ENCODE results near the gene TSPYL1.
"Not testable (repeated sequence)": the region's sequence is repeated elsewhere in the genome, so short reads cannot be mapped to it uniquely, and the experiment has no call there.

TSPYL1 gene

GRCh38 chr6:116279232-116280160 is at the start of gene TSPYL1:
TSS of gene TSPYL1 (minus strand) at chr6:116279930. CDS start at chr6:116279830, 100 bp downstream.
- peak; percentile 100 for DNase-seq

GRCh38 chr6:116329156-116329555 is 49.4 kb upstream of the TSPYL1 start:
- DNase-seq, result no peak

- no peak for DNase-seq
Measured at GRCh38 chr6:116328528-116328903, 48.8 kb upstream of the TSPYL1 start.

GRCh38 chr6:116327803-116328527 is 48.2 kb upstream of the TSPYL1 start:
- no peak for DNase-seq

GRCh38 chr6:116326996-116327395 is 47.3 kb upstream of the TSPYL1 start:
- no peak for DNase-seq

- DNase-seq, result no peak
Measured at GRCh38 chr6:116326181-116326671, 46.5 kb upstream of the TSPYL1 start.

- DNase-seq, result not testable (repeated sequence)
Measured at GRCh38 chr6:116325634-116326132, 46.0 kb upstream of the TSPYL1 start.

GRCh38 chr6:116323863-116324262 is 44.1 kb upstream of the TSPYL1 start:
- DNase-seq, result no peak

- not testable (repeated sequence) for DNase-seq
Measured at GRCh38 chr6:116321933-116322332, 42.2 kb upstream of the TSPYL1 start.

GRCh38 chr6:116316772-116317467 is 37.2 kb upstream of the TSPYL1 start:
- DNase-seq, result no peak

GRCh38 chr6:116314878-116315277 is 35.1 kb upstream of the TSPYL1 start:
- no peak for DNase-seq

- no peak for DNase-seq
Measured at GRCh38 chr6:116314218-116314617, 34.5 kb upstream of the TSPYL1 start.

- no peak for DNase-seq
Measured at GRCh38 chr6:116313101-116313776, 33.5 kb upstream of the TSPYL1 start.

GRCh38 chr6:116309657-116310056 is 29.9 kb upstream of the TSPYL1 start:
- no peak for DNase-seq

- DNase-seq, result no peak
Measured at GRCh38 chr6:116309001-116309400, 29.3 kb upstream of the TSPYL1 start.

GRCh38 chr6:116307633-116308032 is 27.9 kb upstream of the TSPYL1 start:
- no peak for DNase-seq

GRCh38 chr6:116307001-116307400 is 27.3 kb upstream of the TSPYL1 start:
- no peak for DNase-seq

- DNase-seq, result no peak
Measured at GRCh38 chr6:116304538-116305097, 24.9 kb upstream of the TSPYL1 start.

- DNase-seq, result no peak
Measured at GRCh38 chr6:116301104-116301503, 21.4 kb upstream of the TSPYL1 start.

GRCh38 chr6:116300566-116300965 is 20.8 kb upstream of the TSPYL1 start:
- DNase-seq, result no peak

- no peak for DNase-seq
Measured at GRCh38 chr6:116298973-116299372, 19.2 kb upstream of the TSPYL1 start.

GRCh38 chr6:116298273-116298672 is 18.5 kb upstream of the TSPYL1 start:
- no peak for DNase-seq
